ENCODE data around the gene TMCO4. TPM values are rescaled to one million over a fixed set of nuclear protein-coding genes. Genes with fewer than 3 reads are reported as not detected.

The TMCO4 gene
- total and polyA plus RNA-seq, 12 donors = 6.1 to 12.2 (median 8.0) TPM

DNA sequence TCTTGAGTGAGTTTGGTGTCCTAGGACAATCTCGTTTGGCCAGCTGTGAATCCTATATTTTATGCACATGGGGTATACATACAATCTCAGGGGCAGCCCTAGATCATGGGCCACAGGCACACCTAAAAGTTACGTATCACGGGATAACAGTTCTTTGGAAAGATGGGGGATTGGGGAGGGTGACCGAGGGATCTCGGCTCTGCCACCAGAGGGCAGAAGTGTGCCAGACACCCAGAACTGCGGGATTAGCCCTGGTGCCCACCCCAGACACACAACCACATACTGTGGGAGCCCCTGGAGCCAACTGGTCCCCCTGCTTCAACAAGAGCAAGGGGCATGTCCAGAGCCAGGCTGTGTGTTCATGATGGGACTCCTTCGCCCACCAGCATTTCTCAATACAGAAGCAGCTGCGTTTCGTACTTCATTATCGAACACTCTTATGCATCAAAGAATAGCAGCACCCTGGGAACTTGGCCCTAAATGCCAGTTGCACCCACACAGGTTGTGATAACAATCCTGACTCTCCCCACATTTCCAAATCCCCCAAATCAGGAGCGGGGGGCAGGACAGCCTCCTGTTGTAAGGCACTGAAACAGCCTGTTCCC is 37.4 kb downstream of the TMCO4 start:
- peaks cover 0 to 9% (median 0%) of the 10 kb centered on the region in 9 donors for H3K4me1 ChIP-seq
- peaks cover 0 to 23% (median 0%) of the 10 kb centered on the region in 9 donors for H3K36me3 ChIP-seq
- H3K27ac ChIP-seq = no peak overlapping the region
- ATAC-seq (peak in 3 of 8 donors; percentile 44 to 63 (median 50)), DNase-seq (peak in 1 of 2 donors; percentile 6)
- WGBS, 2 donors = 58 to 61% methylated on average over 11 of the region's 11 CpGs
- H3K9me3 ChIP-seq = peaks cover 0 to 1% (median 0%) of the 10 kb centered on the region in 11 donors
- no peaks in the 10 kb centered on the region for H3K27me3 ChIP-seq
- intact Hi-C loops (cut with DNase I) = no loop called here
- H3K4me3 ChIP-seq = no peak overlapping the region
- TF ChIP-seq, protein P1, sequence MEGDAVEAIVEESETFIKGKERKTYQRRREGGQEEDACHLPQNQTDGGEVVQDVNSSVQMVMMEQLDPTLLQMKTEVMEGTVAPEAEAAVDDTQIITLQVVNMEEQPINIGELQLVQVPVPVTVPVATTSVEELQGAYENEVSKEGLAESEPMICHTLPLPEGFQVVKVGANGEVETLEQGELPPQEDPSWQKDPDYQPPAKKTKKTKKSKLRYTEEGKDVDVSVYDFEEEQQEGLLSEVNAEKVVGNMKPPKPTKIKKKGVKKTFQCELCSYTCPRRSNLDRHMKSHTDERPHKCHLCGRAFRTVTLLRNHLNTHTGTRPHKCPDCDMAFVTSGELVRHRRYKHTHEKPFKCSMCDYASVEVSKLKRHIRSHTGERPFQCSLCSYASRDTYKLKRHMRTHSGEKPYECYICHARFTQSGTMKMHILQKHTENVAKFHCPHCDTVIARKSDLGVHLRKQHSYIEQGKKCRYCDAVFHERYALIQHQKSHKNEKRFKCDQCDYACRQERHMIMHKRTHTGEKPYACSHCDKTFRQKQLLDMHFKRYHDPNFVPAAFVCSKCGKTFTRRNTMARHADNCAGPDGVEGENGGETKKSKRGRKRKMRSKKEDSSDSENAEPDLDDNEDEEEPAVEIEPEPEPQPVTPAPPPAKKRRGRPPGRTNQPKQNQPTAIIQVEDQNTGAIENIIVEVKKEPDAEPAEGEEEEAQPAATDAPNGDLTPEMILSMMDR (IDR thresholded peaks at IDR 0.05) = peak; percentile 11 to 66 (median 59)

DNA sequence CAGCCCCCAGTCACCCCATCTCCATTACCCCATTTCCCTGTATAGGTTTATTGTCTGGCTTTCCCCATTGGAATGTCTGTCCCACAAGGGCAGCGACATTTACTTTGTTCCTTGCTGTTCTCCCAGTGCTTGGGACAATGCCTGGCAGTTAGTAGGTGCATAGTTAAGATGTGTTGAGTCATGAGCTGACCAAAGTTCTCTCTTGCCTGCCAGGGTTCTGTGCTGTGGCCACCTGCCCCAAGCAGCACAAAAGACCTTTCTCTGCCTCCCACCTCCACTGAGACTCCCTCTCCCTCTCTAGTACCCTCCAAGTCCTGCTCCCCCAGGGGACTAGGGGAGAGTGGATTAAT is 40.0 kb downstream of the TMCO4 start:
- 96 to 97% methylated on average over 1 of the region's 1 CpG for WGBS, 2 donors
- peaks cover 0 to 5% (median 0%) of the 10 kb centered on the region in 11 donors for H3K9me3 ChIP-seq
- H3K27me3 ChIP-seq = no peaks in the 10 kb centered on the region
- TF ChIP-seq, protein P1 (IDR thresholded peaks at IDR 0.05) = no peak
- no peak overlapping the region for H3K27ac ChIP-seq
- intact Hi-C loops (cut with DNase I) = no loop called here
- peaks cover 0 to 23% (median 4%) of the 10 kb centered on the region in 9 donors for H3K36me3 ChIP-seq
- no peak overlapping the region for H3K4me3 ChIP-seq
- DNase-seq (no peak), ATAC-seq (no peak)
- no peaks in the 10 kb centered on the region for H3K4me1 ChIP-seq

DNA sequence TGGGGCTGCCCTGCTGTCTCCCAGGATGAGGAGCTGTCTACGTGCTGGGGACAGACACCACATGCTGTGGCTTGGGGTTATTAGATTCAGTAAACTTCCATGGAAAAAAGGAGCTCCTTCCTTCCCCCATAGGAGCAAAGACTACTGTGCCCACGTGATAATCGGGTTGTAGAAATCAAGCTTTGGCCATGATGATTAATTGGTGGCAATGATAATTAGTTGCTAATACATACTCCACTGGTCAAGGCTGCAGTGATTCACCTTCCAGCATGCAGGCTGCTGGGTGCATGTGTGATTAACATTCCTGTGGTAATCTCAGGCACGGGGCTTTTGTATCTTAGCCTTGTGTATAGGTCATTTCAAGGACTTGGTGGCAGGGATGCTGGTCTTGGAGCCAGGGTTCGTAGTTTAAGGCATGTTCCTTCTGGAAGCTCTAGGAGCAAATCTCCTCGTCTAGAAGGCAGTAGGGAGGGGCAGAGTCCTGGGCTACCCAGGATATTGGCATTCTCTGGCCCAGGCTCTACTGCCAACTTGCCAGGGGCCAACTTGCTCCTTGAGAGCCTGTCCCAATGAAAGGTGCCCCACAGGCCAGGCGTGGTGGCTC is 41.4 kb downstream of the TMCO4 start:
- TF ChIP-seq, protein P1 (IDR thresholded peaks at IDR 0.05) = no peak
- DNase-seq (no peak), ATAC-seq (no peak)
- peaks cover 0 to 29% (median 4%) of the 10 kb centered on the region in 9 donors for H3K36me3 ChIP-seq
- no peak overlapping the region for H3K4me3 ChIP-seq
- 71 to 74% methylated on average over 7 of the region's 7 CpGs for WGBS, 2 donors
- intact Hi-C loops (cut with DNase I) = no loop called here
- H3K9me3 ChIP-seq = peaks cover 0 to 5% (median 0%) of the 10 kb centered on the region in 11 donors
- H3K27ac ChIP-seq = no peak overlapping the region
- H3K27me3 ChIP-seq = no peaks in the 10 kb centered on the region
- H3K4me1 ChIP-seq = no peaks in the 10 kb centered on the region

DNA sequence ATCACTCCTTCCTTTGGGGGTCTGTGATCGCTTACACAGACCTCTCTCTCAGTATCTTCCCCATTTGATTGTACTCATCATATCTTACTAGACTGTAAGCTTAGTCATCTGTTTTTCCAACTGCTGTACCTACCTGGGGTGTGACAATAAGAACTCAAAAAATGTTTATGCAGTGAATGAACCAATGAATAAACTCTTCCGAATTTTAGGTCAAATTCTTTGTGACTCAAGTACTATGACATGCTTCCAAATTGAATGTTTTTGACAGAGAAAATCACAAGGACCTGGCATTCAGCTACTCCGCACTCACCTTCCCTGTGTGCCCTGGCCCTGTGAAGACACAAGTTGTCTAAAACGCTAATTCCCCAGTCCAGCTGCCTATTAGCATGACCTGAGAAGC is 42.1 kb downstream of the TMCO4 start:
- peaks cover 0 to 32% (median 4%) of the 10 kb centered on the region in 9 donors for H3K36me3 ChIP-seq
- H3K4me1 ChIP-seq = no peaks in the 10 kb centered on the region
- no peak overlapping the region for H3K27ac ChIP-seq
- TF ChIP-seq, protein P1 (IDR thresholded peaks at IDR 0.05) = no peak
- intact Hi-C loops (cut with DNase I) = no loop called here
- ATAC-seq (no peak), DNase-seq (no peak)
- H3K9me3 ChIP-seq = peaks cover 0 to 5% (median 0%) of the 10 kb centered on the region in 11 donors
- H3K4me3 ChIP-seq = no peak overlapping the region
- H3K27me3 ChIP-seq = no peaks in the 10 kb centered on the region
- WGBS, 2 donors = 89 to 95% methylated on average over 4 of the region's 4 CpGs
